HUES48 (cell line): ENCODE measurements around the gene CCDC106.

ENCODE experiments used
- H3K27ac ChIP-seq: one replicate; pipeline ENCODE4 v1.7.0; 2013; ENCODE audit warnings: low read depth, low read length, inconsistent platforms
- H3K27me3 ChIP-seq: 2 replicates; pipeline ENCODE4 v1.6.1; 2013; ENCODE audit warnings: mild to moderate bottlenecking, low read length; ENCODE audit not compliant: control insufficient read depth, insufficient read depth
- H3K36me3 ChIP-seq: 2 replicates; pipeline ENCODE4 v1.6.1; 2013; ENCODE audit warnings: low read length; ENCODE audit not compliant: control insufficient read depth, insufficient read depth
- H3K4me1 ChIP-seq: 2 replicates; pipeline ENCODE4 v1.6.1; 2013; ENCODE audit warnings: mild to moderate bottlenecking, low read length; ENCODE audit not compliant: control insufficient read depth, insufficient read depth
- H3K4me3 ChIP-seq: 2 replicates; pipeline ENCODE4 v1.5.1; 2013; ENCODE audit warnings: mild to moderate bottlenecking, low read depth, low read length
- H3K9ac ChIP-seq: 2 replicates; pipeline ENCODE4 v1.6.1; 2013; ENCODE audit warnings: mild to moderate bottlenecking, low read depth, low read length, moderate library complexity
- H3K9me3 ChIP-seq: 2 replicates; pipeline ENCODE4 v1.6.1; 2013; ENCODE audit warnings: low read length; ENCODE audit not compliant: control insufficient read depth, insufficient read depth

CCDC106 gene

GRCh38 chr19:55615543-55616394 lies 32.2 kb upstream of the CCDC106 start:
- no peak overlapping the region for H3K27ac ChIP-seq
- H3K9ac ChIP-seq = no peak overlapping the region
- H3K36me3 ChIP-seq = peaks cover 28% of the 10 kb centered on the region
- no peaks in the 10 kb centered on the region for H3K9me3 ChIP-seq
- H3K27me3 ChIP-seq = no peaks in the 10 kb centered on the region
- H3K4me3 ChIP-seq = no peak overlapping the region
- no peaks in the 10 kb centered on the region for H3K4me1 ChIP-seq

- Histone ChIP-seq H3K36me3 (peaks cover 34% of the 10 kb centered on the region), H3K27ac (no peak overlapping the region), H3K4me3 (no peak overlapping the region), H3K27me3 (no peaks in the 10 kb centered on the region), H3K9me3 (no peaks in the 10 kb centered on the region), H3K4me1 (no peaks in the 10 kb centered on the region), H3K9ac (no peak overlapping the region)
These were observed 31.6 kb upstream of the CCDC106 start for GRCh38 chr19:55616395-55616875.

- Histone ChIP-seq H3K4me1 (no peaks in the 10 kb centered on the region), H3K9me3 (no peaks in the 10 kb centered on the region), H3K9ac (no peak overlapping the region), H3K27ac (no peak overlapping the region), H3K27me3 (no peaks in the 10 kb centered on the region), H3K36me3 (peaks cover 38% of the 10 kb centered on the region), H3K4me3 (no peak overlapping the region)
These were observed 30.6 kb upstream of the CCDC106 start for GRCh38 chr19:55617426-55617825.

GRCh38 chr19:55618426-55618825 lies 29.6 kb upstream of the CCDC106 start:
- H3K36me3 ChIP-seq = peaks cover 38% of the 10 kb centered on the region

GRCh38 chr19:55619286-55619685 lies 28.7 kb upstream of the CCDC106 start:
- Histone ChIP-seq H3K4me3 (no peak overlapping the region), H3K9me3 (no peaks in the 10 kb centered on the region), H3K27ac (no peak overlapping the region), H3K9ac (no peak overlapping the region), H3K36me3 (peaks cover 38% of the 10 kb centered on the region), H3K4me1 (no peaks in the 10 kb centered on the region), H3K27me3 (no peaks in the 10 kb centered on the region)

More at GRCh38 chr19:55618426-55618825, 29.6 kb upstream of the CCDC106 start:
- Histone ChIP-seq H3K27ac (no peak overlapping the region), H3K9me3 (no peaks in the 10 kb centered on the region), H3K9ac (no peak overlapping the region), H3K27me3 (no peaks in the 10 kb centered on the region), H3K4me1 (no peaks in the 10 kb centered on the region), H3K4me3 (no peak overlapping the region)

GRCh38 chr19:55620410-55621204 lies 27.4 kb upstream of the CCDC106 start:
- H3K9ac ChIP-seq = no peak overlapping the region
- H3K27me3 ChIP-seq = no peaks in the 10 kb centered on the region
- H3K27ac ChIP-seq = no peak overlapping the region
- no peaks in the 10 kb centered on the region for H3K9me3 ChIP-seq
- H3K36me3 ChIP-seq = peaks cover 30% of the 10 kb centered on the region
- H3K4me1 ChIP-seq = no peaks in the 10 kb centered on the region
- H3K4me3 ChIP-seq = no peak overlapping the region

- no peaks in the 10 kb centered on the region for H3K27me3 ChIP-seq
- no peak overlapping the region for H3K4me3 ChIP-seq
- H3K27ac ChIP-seq = no peak overlapping the region
- peaks cover 26% of the 10 kb centered on the region for H3K36me3 ChIP-seq
- no peaks in the 10 kb centered on the region for H3K9me3 ChIP-seq
- no peak overlapping the region for H3K9ac ChIP-seq
- H3K4me1 ChIP-seq = no peaks in the 10 kb centered on the region
These were observed 26.8 kb upstream of the CCDC106 start for GRCh38 chr19:55621205-55621672.

GRCh38 chr19:55621673-55622231 lies 26.3 kb upstream of the CCDC106 start:
- Histone ChIP-seq H3K27ac (no peak overlapping the region), H3K9ac (no peak overlapping the region), H3K9me3 (no peaks in the 10 kb centered on the region), H3K4me3 (no peak overlapping the region), H3K27me3 (no peaks in the 10 kb centered on the region), H3K36me3 (peaks cover 21% of the 10 kb centered on the region), H3K4me1 (no peaks in the 10 kb centered on the region)

- Histone ChIP-seq H3K27me3 (no peaks in the 10 kb centered on the region), H3K9ac (no peak overlapping the region), H3K4me1 (no peaks in the 10 kb centered on the region), H3K27ac (no peak overlapping the region), H3K36me3 (peaks cover 16% of the 10 kb centered on the region), H3K4me3 (no peak overlapping the region), H3K9me3 (no peaks in the 10 kb centered on the region)
These were observed 25.6 kb upstream of the CCDC106 start for GRCh38 chr19:55622242-55622969.

- Histone ChIP-seq H3K9ac (no peak overlapping the region), H3K27ac (no peak overlapping the region), H3K4me1 (no peaks in the 10 kb centered on the region), H3K27me3 (no peaks in the 10 kb centered on the region), H3K36me3 (peaks cover 13% of the 10 kb centered on the region), H3K4me3 (no peak overlapping the region), H3K9me3 (no peaks in the 10 kb centered on the region)
These were observed 24.9 kb upstream of the CCDC106 start for GRCh38 chr19:55623130-55623529.
